GM12878 (cell line): ENCODE measurements around the gene CAB39L. TPM values are rescaled to one million over a fixed set of nuclear protein-coding genes. Genes with fewer than 3 reads are reported as not detected.

Source experiments
- CEBPB ChIP-seq, 2 experiments: fragments of 150-350 bp in 1 of 2; IDR thresholded peaks; 2 replicates each; pipeline ENCODE4 v1.6.1; 2012 to 2014; ENCODE audit warnings: low read depth in 2 of 2, low read length in 2 of 2, borderline replicate concordance in 1 of 2, inconsistent platforms in 1 of 2
- NFYB ChIP-seq: IDR thresholded peaks from 2 replicates; pipeline ENCODE4 v1.6.1; 2011; ENCODE audit warnings: low read depth, mild to moderate bottlenecking, low read length, improper control_type of control experiment, moderate library complexity; ENCODE audit not compliant: insufficient read depth
- PBX3 ChIP-seq: IDR thresholded peaks from 2 replicates; pipeline ENCODE4 v1.6.1; 2011; ENCODE audit warnings: mild to moderate bottlenecking, low read depth, low read length, moderate library complexity; ENCODE audit not compliant: insufficient replicate concordance
- polyA plus RNA-seq, 11 experiments: library from polyadenylated mRNA; depleted of rRNA in 4 of 11; unstranded in 6 of 11; stranded (reverse) in 5 of 11; fragments of >200 nt; fragmentation: Nextera tagmentation in 4 of 11; fragmentation: Illumina TruSeq in 1 of 11; extraction: Ambion mirVana in 4 of 11; extraction: Trizol in 1 of 11; gene quantifications; 1 replicate in 1 of 11; 2 replicates in 10 of 11; pipeline versions ENCODE4 v1.2.1 to v1.2.3, GENCODE V29; 2011 to 2016; ENCODE audit warnings: inconsistent platforms in 2 of 11, missing spikeins in 2 of 11, low read depth in 1 of 11
- total RNA-seq, 4 experiments: library from RNA; depleted of rRNA in 3 of 4; stranded (reverse); fragments of >200 nt in 3 of 4; fragmentation: Illumina TruSeq in 1 of 4; extraction: Trizol in 1 of 4; gene quantifications; 2 replicates each; pipeline versions ENCODE4 v1.2.1 to v1.2.3, GENCODE V29; 2013 to 2021

The CAB39L gene
- total and polyA plus RNA-seq, 10 of the 15 experiments (the other 5 are each of a cell fraction or from before 2014, with no cell fraction given): 0.88 to 3.0 (median 1.7) TPM

- TF ChIP-seq PBX3 (no peak), CEBPB (IDR thresholded peaks at IDR 0.05; ENCODE audit: borderline replicate concordance in 1 of 2, low read depth in 2 of 2, low read length in 2 of 2) (no peak), NFYB (no peak)
- TF ChIP-seq, all 136 proteins: peak for 0
Measured at GRCh38 chr13:49259586-49259985, 184.3 kb downstream of the CAB39L start (continued).

Other genes starting within 250 kb of the CAB39L start
- not detected in 2 replicates for gene MLNR, start 223.7 kb downstream of the CAB39L start, total RNA-seq (2014; rRNA removed)
- gene MLNR, start 223.7 kb downstream of the CAB39L start, total RNA-seq (2014; rRNA removed; fragmentation: Illumina TruSeq; extraction: Trizol): not detected in 2 replicates
- not detected in 2 replicates for gene MLNR, start 223.7 kb downstream of the CAB39L start, total RNA-seq (2021)
- not detected in 2 replicates for gene MLNR, start 223.7 kb downstream of the CAB39L start, polyA plus RNA-seq (2011; rRNA removed)
- not detected in 2 replicates for gene MLNR, start 223.7 kb downstream of the CAB39L start, polyA plus RNA-seq (2014; fragmentation: Illumina TruSeq; extraction: Trizol)
- gene MLNR, start 223.7 kb downstream of the CAB39L start, polyA plus RNA-seq (2014; fragmentation: Nextera tagmentation; extraction: Ambion mirVana): not detected
- not detected in 2 replicates for gene MLNR, start 223.7 kb downstream of the CAB39L start, polyA plus RNA-seq (2014; rRNA removed)
- not detected for gene MLNR, start 223.7 kb downstream of the CAB39L start, polyA plus RNA-seq (2016; fragmentation: Nextera tagmentation; extraction: Ambion mirVana)
- 2.7 and 4.0 TPM in 2 replicates for gene CDADC1, start 196.1 kb downstream of the CAB39L start, total RNA-seq (2014; rRNA removed)
- 2.6 and 3.5 TPM in 2 replicates for gene CDADC1, start 196.1 kb downstream of the CAB39L start, total RNA-seq (2014; rRNA removed; fragmentation: Illumina TruSeq; extraction: Trizol)
- 5.6 and 6.5 TPM in 2 replicates for gene CDADC1, start 196.1 kb downstream of the CAB39L start, total RNA-seq (2021)
- 4.8 and 6.8 TPM in 2 replicates for gene CDADC1, start 196.1 kb downstream of the CAB39L start, polyA plus RNA-seq (2011; rRNA removed)
- 3.3 and 6.0 TPM in 2 replicates for gene CDADC1, start 196.1 kb downstream of the CAB39L start, polyA plus RNA-seq (2014; fragmentation: Illumina TruSeq; extraction: Trizol)
- gene CDADC1, start 196.1 kb downstream of the CAB39L start, polyA plus RNA-seq (2014; fragmentation: Nextera tagmentation; extraction: Ambion mirVana): 1 to 10 TPM; 6.3 to 7.3 TPM
- gene CDADC1, start 196.1 kb downstream of the CAB39L start, polyA plus RNA-seq (2014; rRNA removed): 4.6 and 5.3 TPM in 2 replicates
- 1 to 10 TPM; 6.3 TPM for gene CDADC1, start 196.1 kb downstream of the CAB39L start, polyA plus RNA-seq (2016; fragmentation: Nextera tagmentation; extraction: Ambion mirVana)
- 5.7 and 6.6 TPM in 2 replicates for gene SETDB2, start 210 bp upstream of the CAB39L start, total RNA-seq (2014; rRNA removed)
- 8.3 and 9.5 TPM in 2 replicates for gene SETDB2, start 210 bp upstream of the CAB39L start, total RNA-seq (2014; rRNA removed; fragmentation: Illumina TruSeq; extraction: Trizol)
- gene SETDB2, start 210 bp upstream of the CAB39L start, total RNA-seq (2021): 5.7 and 6.6 TPM in 2 replicates
- 8.9 and 16.8 TPM in 2 replicates for gene SETDB2, start 210 bp upstream of the CAB39L start, polyA plus RNA-seq (2011; rRNA removed)
- 8.2 and 8.7 TPM in 2 replicates for gene SETDB2, start 210 bp upstream of the CAB39L start, polyA plus RNA-seq (2014; fragmentation: Illumina TruSeq; extraction: Trizol)
- 1 to 10 TPM; 1.2 to 1.4 TPM for gene SETDB2, start 210 bp upstream of the CAB39L start, polyA plus RNA-seq (2014; fragmentation: Nextera tagmentation; extraction: Ambion mirVana)
- gene SETDB2, start 210 bp upstream of the CAB39L start, polyA plus RNA-seq (2014; rRNA removed): 3.1 and 4.5 TPM in 2 replicates
- 10 to 100 TPM in 1 of 2 experiments, 1 to 10 TPM in 1; 8.4 to 10.0 TPM for gene SETDB2, start 210 bp upstream of the CAB39L start, polyA plus RNA-seq (2016; fragmentation: Nextera tagmentation; extraction: Ambion mirVana)
- gene PHF11, start 51.9 kb upstream of the CAB39L start, total RNA-seq (2014; rRNA removed): 17.8 and 24.5 TPM in 2 replicates
- gene PHF11, start 51.9 kb upstream of the CAB39L start, total RNA-seq (2014; rRNA removed; fragmentation: Illumina TruSeq; extraction: Trizol): 35.0 and 36.3 TPM in 2 replicates
- gene PHF11, start 51.9 kb upstream of the CAB39L start, total RNA-seq (2021): 33.9 and 35.6 TPM in 2 replicates
- gene PHF11, start 51.9 kb upstream of the CAB39L start, polyA plus RNA-seq (2011; rRNA removed): 77.3 and 89.2 TPM in 2 replicates
- 50.1 and 64.6 TPM in 2 replicates for gene PHF11, start 51.9 kb upstream of the CAB39L start, polyA plus RNA-seq (2014; fragmentation: Illumina TruSeq; extraction: Trizol)
- gene PHF11, start 51.9 kb upstream of the CAB39L start, polyA plus RNA-seq (2014; fragmentation: Nextera tagmentation; extraction: Ambion mirVana): 10 to 100 TPM; 16.9 to 23.0 TPM
- gene PHF11, start 51.9 kb upstream of the CAB39L start, polyA plus RNA-seq (2014; rRNA removed): 39.7 and 40.9 TPM in 2 replicates
- gene PHF11, start 51.9 kb upstream of the CAB39L start, polyA plus RNA-seq (2016; fragmentation: Nextera tagmentation; extraction: Ambion mirVana): 10 to 100 TPM; 24.2 to 31.6 TPM
- 7.5 and 9.4 TPM in 2 replicates for gene RCBTB1, start 141.5 kb upstream of the CAB39L start, total RNA-seq (2014; rRNA removed)
- gene RCBTB1, start 141.5 kb upstream of the CAB39L start, total RNA-seq (2014; rRNA removed; fragmentation: Illumina TruSeq; extraction: Trizol): 11.4 and 11.7 TPM in 2 replicates
- 10.6 and 12.3 TPM in 2 replicates for gene RCBTB1, start 141.5 kb upstream of the CAB39L start, total RNA-seq (2021)
- gene RCBTB1, start 141.5 kb upstream of the CAB39L start, polyA plus RNA-seq (2011; rRNA removed): 11.4 and 13.9 TPM in 2 replicates
- gene RCBTB1, start 141.5 kb upstream of the CAB39L start, polyA plus RNA-seq (2014; fragmentation: Illumina TruSeq; extraction: Trizol): 13.5 and 16.6 TPM in 2 replicates
- gene RCBTB1, start 141.5 kb upstream of the CAB39L start, polyA plus RNA-seq (2014; fragmentation: Nextera tagmentation; extraction: Ambion mirVana): 1 to 10 TPM; 5.1 to 5.7 TPM
- 8.6 and 11.1 TPM in 2 replicates for gene RCBTB1, start 141.5 kb upstream of the CAB39L start, polyA plus RNA-seq (2014; rRNA removed)
- gene RCBTB1, start 141.5 kb upstream of the CAB39L start, polyA plus RNA-seq (2016; fragmentation: Nextera tagmentation; extraction: Ambion mirVana): 10 to 100 TPM; 11.1 to 11.3 TPM
- gene ARL11, start 184.4 kb upstream of the CAB39L start, total RNA-seq (2014; rRNA removed): 3.8 and 4.1 TPM in 2 replicates
- gene ARL11, start 184.4 kb upstream of the CAB39L start, total RNA-seq (2014; rRNA removed; fragmentation: Illumina TruSeq; extraction: Trizol): 5.9 TPM in 2 replicates
- gene ARL11, start 184.4 kb upstream of the CAB39L start, total RNA-seq (2021): 5.3 and 5.6 TPM in 2 replicates
- 1.6 and 2.3 TPM in 2 replicates for gene ARL11, start 184.4 kb upstream of the CAB39L start, polyA plus RNA-seq (2011; rRNA removed)
- gene ARL11, start 184.4 kb upstream of the CAB39L start, polyA plus RNA-seq (2014; fragmentation: Illumina TruSeq; extraction: Trizol): 4.3 and 4.8 TPM in 2 replicates
- gene ARL11, start 184.4 kb upstream of the CAB39L start, polyA plus RNA-seq (2014; fragmentation: Nextera tagmentation; extraction: Ambion mirVana): 1 to 10 TPM; 2.0 to 2.6 TPM
- 7.2 and 7.4 TPM in 2 replicates for gene ARL11, start 184.4 kb upstream of the CAB39L start, polyA plus RNA-seq (2014; rRNA removed)
- 1 to 10 TPM; 4.0 to 5.3 TPM for gene ARL11, start 184.4 kb upstream of the CAB39L start, polyA plus RNA-seq (2016; fragmentation: Nextera tagmentation; extraction: Ambion mirVana)
- gene EBPL, start 247.4 kb upstream of the CAB39L start, total RNA-seq (2014; rRNA removed): 56.5 and 57.4 TPM in 2 replicates
- gene EBPL, start 247.4 kb upstream of the CAB39L start, total RNA-seq (2014; rRNA removed; fragmentation: Illumina TruSeq; extraction: Trizol): 35.1 and 35.8 TPM in 2 replicates
- 42.4 and 43.0 TPM in 2 replicates for gene EBPL, start 247.4 kb upstream of the CAB39L start, total RNA-seq (2021)
- gene EBPL, start 247.4 kb upstream of the CAB39L start, polyA plus RNA-seq (2011; rRNA removed): 44.5 and 61.5 TPM in 2 replicates
- gene EBPL, start 247.4 kb upstream of the CAB39L start, polyA plus RNA-seq (2014; fragmentation: Illumina TruSeq; extraction: Trizol): 39.8 and 41.9 TPM in 2 replicates
- gene EBPL, start 247.4 kb upstream of the CAB39L start, polyA plus RNA-seq (2014; fragmentation: Nextera tagmentation; extraction: Ambion mirVana): 10 to 100 TPM in 1 of 2 experiments, 1 to 10 TPM in 1; 6.2 to 16.7 TPM
- gene EBPL, start 247.4 kb upstream of the CAB39L start, polyA plus RNA-seq (2014; rRNA removed): 59.3 and 72.8 TPM in 2 replicates
- 10 to 100 TPM; 52.5 to 67.6 TPM for gene EBPL, start 247.4 kb upstream of the CAB39L start, polyA plus RNA-seq (2016; fragmentation: Nextera tagmentation; extraction: Ambion mirVana)